ENCODE measurements around the gene ANLN.

DNA sequence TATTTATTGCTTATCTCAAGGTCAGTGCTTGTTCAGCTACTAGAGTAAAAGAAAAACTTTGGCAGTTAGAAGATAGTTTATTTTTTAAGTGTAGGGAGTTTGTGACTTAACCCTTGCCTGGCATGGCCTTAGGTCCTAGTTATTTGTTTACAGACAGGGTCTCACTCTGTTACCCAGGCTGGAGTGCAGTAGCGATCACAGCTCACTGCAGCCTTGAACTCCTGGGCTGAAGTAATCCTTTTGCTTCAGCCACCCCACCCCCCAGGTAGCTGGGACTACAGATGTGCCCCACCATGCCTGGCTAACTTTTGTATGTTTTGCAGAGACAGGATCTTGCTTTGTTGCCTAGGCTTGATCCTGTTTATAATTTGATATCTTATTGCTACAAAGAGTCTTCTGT, 4.2 kb downstream of the ANLN start:
- no peak for TF ChIP-seq SP1 (IDR thresholded peaks at IDR 0.05; ENCODE audit: low read depth)
- TF ChIP-seq REST (IDR thresholded peaks at IDR 0.05; ENCODE audit: low read depth): no peak
- TF ChIP-seq ZBTB33 (IDR thresholded peaks at IDR 0.05; ENCODE audit: extremely low read depth, insufficient replicate concordance, low read length): no peak
- no peak for TF ChIP-seq POLR2A (IDR thresholded peaks at IDR 0.05; ENCODE audit: borderline replicate concordance, extremely low read depth, insufficient read depth, insufficient read length)
- no peak for TF ChIP-seq FOSL1 (IDR thresholded peaks at IDR 0.05; ENCODE audit: low read depth)
- no peak for TF ChIP-seq SIN3A (IDR thresholded peaks at IDR 0.05; ENCODE audit: low read depth)
- TF ChIP-seq ZNF274 (IDR thresholded peaks at IDR 0.05; ENCODE audit: low read depth, low read length): no peak
- no peak for TF ChIP-seq EZH2phosphoT487 (IDR thresholded peaks at IDR 0.05; ENCODE audit: borderline replicate concordance)
- TF ChIP-seq CTCF (IDR thresholded peaks at IDR 0.05 in 2 of 3, conservative IDR thresholded peaks at IDR 0.05 in 1 of 3; ENCODE audit: borderline replicate concordance in 1 of 3, insufficient read depth in 1 of 3, low read depth in 2 of 3, low read length in 2 of 3): no peak
- no peak for TF ChIP-seq ATF3 (IDR thresholded peaks at IDR 0.05)
- TF ChIP-seq POLR2AphosphoS5 (IDR thresholded peaks at IDR 0.05; ENCODE audit: low read depth, low read length): no peak
- TF ChIP-seq EZH2 (IDR thresholded peaks at IDR 0.05): no peak
- no peak for TF ChIP-seq EGR1 (IDR thresholded peaks at IDR 0.05; ENCODE audit: low read depth)
- TF ChIP-seq YY1 (IDR thresholded peaks at IDR 0.05; ENCODE audit: extremely low read depth, insufficient replicate concordance, low read depth, low read length): no peak
